Fibroblast of the aortic adventitia (primary cell): ENCODE measurements around the gene KCNIP1. TPM values are rescaled to one million over a fixed set of nuclear protein-coding genes. Genes with fewer than 3 reads are reported as not detected.

ENCODE experiments used
- DNase-seq: peaks from one replicate; pipeline ENCODE4 v3.0.0-alpha.2; 2010; ENCODE audit warnings: low read depth
- H3K4me3 ChIP-seq: 2 replicates; pipeline ENCODE4 v1.5.1; 2011; ENCODE audit warnings: low read depth, mild to moderate bottlenecking, control low read depth, low read length, moderate library complexity
- CTCF ChIP-seq: IDR thresholded peaks from 2 replicates; pipeline ENCODE4 v1.5.1; 2011; ENCODE audit warnings: mild to moderate bottlenecking, low read length, control low read depth, inconsistent platforms; ENCODE audit not compliant: insufficient read depth
- total RNA-seq: library from RNA; depleted of rRNA; stranded (reverse); fragments of >200 nt; gene quantifications from 2 replicates; pipeline ENCODE4 v1.2.3, GENCODE V29; 2012; ENCODE audit warnings: low replicate concordance

The KCNIP1 gene
- total RNA-seq, 1 donor: not detected

DNA sequence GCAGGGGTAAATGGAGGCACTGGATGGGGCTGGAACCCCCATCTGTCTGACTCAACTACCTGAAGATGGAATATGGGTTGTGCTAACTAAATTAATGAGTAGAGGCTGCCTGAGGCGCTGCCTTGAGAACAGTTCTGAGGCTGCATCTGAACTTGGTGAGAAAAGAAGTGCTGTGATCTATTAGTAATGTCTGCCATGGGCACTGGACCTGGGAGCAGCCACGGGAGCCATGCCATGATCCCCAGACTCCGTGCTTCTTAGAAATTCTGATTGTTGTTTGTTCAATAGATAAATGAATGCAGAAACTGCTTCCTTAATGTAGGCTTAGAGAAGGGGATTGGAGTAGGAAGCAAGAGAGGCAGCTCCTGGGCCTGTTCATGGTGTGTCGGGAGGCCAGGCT is 80.2 kb downstream of the KCNIP1 start:
- no peak for TF ChIP-seq CTCF

DNA sequence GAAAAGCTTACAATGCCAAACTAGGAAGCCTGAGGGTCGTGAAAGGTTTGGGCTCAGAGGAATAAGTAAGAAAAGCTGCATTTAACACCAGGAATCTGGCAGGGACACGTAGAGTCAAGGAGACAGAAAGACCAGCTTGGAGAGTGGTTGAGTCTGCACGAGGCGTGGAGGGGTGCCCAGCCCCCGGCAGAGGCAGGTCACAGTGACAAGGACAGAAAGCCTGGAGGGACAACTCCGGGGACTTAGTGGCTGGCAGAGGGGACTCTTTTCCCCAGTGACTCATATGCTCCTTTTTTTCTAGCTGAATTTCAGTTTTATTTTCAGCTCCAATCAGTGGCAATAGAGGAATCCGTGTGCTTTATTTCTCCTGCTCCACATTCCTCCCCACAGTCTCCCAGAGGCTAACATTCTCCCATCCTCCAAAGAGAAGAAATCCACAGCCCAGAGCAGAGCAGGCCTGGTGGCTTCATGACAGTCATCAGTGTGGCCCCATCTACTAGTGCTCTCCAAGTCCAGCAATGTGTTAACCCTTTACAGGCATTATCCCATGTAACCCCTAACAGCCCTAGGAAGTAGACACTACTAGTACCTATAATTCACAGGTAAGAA is 80.7 kb downstream of the KCNIP1 start:
- no peak for DNase-seq
- TF ChIP-seq CTCF: no peak
- H3K4me3 ChIP-seq: no peak overlapping the region

More for the DNA sequence above, 80.2 kb downstream of the KCNIP1 start:
- DNase-seq: no peak
- no peak overlapping the region for H3K4me3 ChIP-seq

GRCh38 chr5:170585273-170585948 is 81.6 kb downstream of the KCNIP1 start:
- H3K4me3 ChIP-seq: no peak overlapping the region
- no peak for TF ChIP-seq CTCF
- DNase-seq: no peak

GRCh38 chr5:170587808-170588207 is 84.0 kb downstream of the KCNIP1 start:
- H3K4me3 ChIP-seq: no peak overlapping the region
- no peak for TF ChIP-seq CTCF
- DNase-seq: no peak

DNA sequence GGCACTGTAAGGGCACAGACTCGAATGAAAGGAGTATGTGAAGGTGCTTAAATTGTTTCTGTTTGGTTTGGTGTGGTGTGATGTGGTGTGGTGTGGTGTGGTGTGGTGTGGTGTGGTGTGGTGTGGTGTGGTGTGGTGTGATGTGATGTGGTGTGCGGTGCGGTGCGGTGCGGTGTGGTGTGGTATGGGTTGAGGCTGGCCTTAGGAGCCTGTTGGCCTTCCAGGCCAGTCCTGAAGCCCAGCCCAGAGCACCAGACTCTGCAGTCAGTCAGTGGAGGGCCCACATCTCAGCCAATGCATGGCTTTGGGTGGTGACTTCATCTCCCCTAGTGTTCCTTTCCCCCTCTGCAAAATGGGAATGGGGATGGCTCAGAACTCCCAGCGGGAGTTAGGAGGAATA is 85.8 kb downstream of the KCNIP1 start:
- no peak overlapping the region for H3K4me3 ChIP-seq
- DNase-seq: no peak
- TF ChIP-seq CTCF: no peak

- TF ChIP-seq CTCF: no peak
- DNase-seq: no peak
- no peak overlapping the region for H3K4me3 ChIP-seq
Observed at GRCh38 chr5:170590566-170590965, 86.7 kb downstream of the KCNIP1 start.
